ENCODE measurements around the gene RND3. TPM values are rescaled to one million over a fixed set of nuclear protein-coding genes. Genes with fewer than 3 reads are reported as not detected.

RND3 gene
- total and polyA plus RNA-seq, 9 of the 15 experiments (the other 6 are each of a cell fraction or from before 2014, with no cell fraction given): 0.22 to 0.64 (median 0.29) TPM; not detected in 4

- TF ChIP-seq PPARD (CRISPR knock-in tag; IDR thresholded peaks at IDR 0.05) (no peak), ZBTB7A (IDR thresholded peaks at IDR 0.05; ENCODE audit: borderline replicate concordance, control insufficient read depth, low read depth, low read length) (no peak), IFI16 (CRISPR knock-in tag; IDR thresholded peaks at IDR 0.05) (no peak)
Observed at GRCh38 chr2:150486539-150487484, 655 bp downstream of the RND3 start (continued).

DNA sequence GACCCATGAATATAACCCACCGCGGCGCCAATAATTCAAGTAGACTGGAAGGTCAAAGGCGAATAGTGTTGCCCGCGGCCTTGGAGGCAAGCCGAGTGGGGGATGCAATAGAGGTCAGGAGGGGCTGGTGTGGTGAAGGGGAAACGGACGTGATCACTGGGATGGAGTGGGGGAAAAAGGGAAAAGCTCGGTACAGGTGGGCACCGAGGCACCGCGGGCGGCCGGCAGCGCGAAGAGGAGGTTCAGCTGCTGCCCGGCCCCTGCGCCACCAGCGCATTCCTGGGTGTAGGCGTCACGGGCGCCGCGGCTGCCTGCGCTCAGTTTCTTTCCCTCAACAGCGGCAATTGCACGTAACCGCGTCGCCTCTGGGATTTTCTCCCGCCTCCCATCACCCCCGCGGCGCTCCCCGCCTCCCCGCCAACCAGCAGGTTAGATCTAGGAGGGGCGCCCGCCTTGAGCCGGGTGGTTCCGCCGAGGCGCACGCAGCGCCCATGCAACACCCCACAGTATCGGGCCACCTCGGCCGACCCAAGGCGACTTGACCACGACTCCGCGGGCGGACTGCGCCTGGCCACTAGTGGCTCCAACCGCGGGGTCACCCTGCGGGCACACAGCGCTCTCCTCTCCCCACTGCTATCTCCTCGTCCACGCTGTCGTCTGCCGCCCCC lies 1.5 kb downstream of the RND3 start:
- Histone ChIP-seq H3K4me3 (no peak overlapping the region), H3K27me3 (ENCODE audit: control insufficient read depth in 2 of 2, insufficient read depth in 2 of 2, low read length in 2 of 2) (0 out of 5 replicates have a peak, but pooled peaks cover 0 to 6% of the 10 kb centered on the region in 2 experiments), H3K27ac (ENCODE audit: extremely low read depth, low read depth, low read length) (no peak overlapping the region), H3K4me2 (ENCODE audit: insufficient read depth, low read length) (no peak overlapping the region), H3K79me2 (ENCODE audit: control insufficient read depth, insufficient read depth, low read length) (no peaks in the 10 kb centered on the region), H3K9me3 (replicated peaks; ENCODE audit: control insufficient read depth, insufficient read depth, low read depth, low read length) (no peaks in the 10 kb centered on the region), H3K9me1 (ENCODE audit: control insufficient read depth, insufficient read depth, low read length) (no peaks in the 10 kb centered on the region), H2AFZ (ENCODE audit: low read depth, low read length) (no peak overlapping the region), H4K20me1 (replicated peaks; ENCODE audit: control insufficient read depth, insufficient read depth, low read length) (no peaks in the 10 kb centered on the region), H3K36me3 (ENCODE audit: control insufficient read depth, insufficient read depth, low read length) (no peaks in the 10 kb centered on the region), H3K4me1 (replicated peaks in 1 of 2; ENCODE audit: control insufficient read depth in 2 of 2, insufficient read depth in 2 of 2, low read length in 2 of 2) (peaks cover 0 to 8% of the 10 kb centered on the region in 2 experiments; a peak in 1 of 5 replicates), H3K9ac (ENCODE audit: insufficient read depth in 1 of 2, low read depth in 2 of 2, low read length in 2 of 2) (no peak overlapping the region)
- WGBS (ENCODE audit: insufficient coverage, low coverage, missing lambda C conversion rate): 10% methylated on average over 61 of the region's 62 CpGs
- intact Hi-C loops (cut with micrococcal nuclease) (no loop called here), in situ Hi-C loops (cut with MboI) (loop anchor here (25.0 kb wide), 1 partner anchor 874 kb away; no protein-coding TSS in a partner anchor)
- CTCF ChIA-PET (ENCODE audit: low intra/inter-chr PET ratio): no interaction called here
- FAIRE-seq (no peak), ATAC-seq (peak; percentile 42; the same call in 2 of the 3 replicates), DNase-seq (ENCODE audit: extremely low read depth in 1 of 4, low spot score in 3 of 4) (no peak)
- TF ChIP-seq ZNF24 (IDR thresholded peaks at IDR 0.05) (no peak), ZNF175 (CRISPR knock-in tag; IDR thresholded peaks at IDR 0.05; ENCODE audit: low read depth) (no peak), EP300 (IDR thresholded peaks at IDR 0.05; ENCODE audit: low read length) (no peak), RBM39 (optimal IDR thresholded peaks at IDR 0.05; ENCODE audit: low read depth, low read length) (no peak)
- POLR2A ChIA-PET: no interaction called here
- no TSS peak for BruUV-seq (replicated peaks)
